Left ventricle myocardium inferior (tissue), 1 donor: Measurements from ENCODE around the gene DIABLO. TPM values are rescaled to one million over a fixed set of nuclear protein-coding genes. Genes with fewer than 3 reads are reported as not detected.

Experiments used
- DNase-seq: peaks from one replicate; pipeline ENCODE4 v3.0.0-alpha.2; 2020
- H3K27ac ChIP-seq: fragments of 200-600 bp; replicated peaks from 2 replicates; pipeline ENCODE4 v1.8.0; 2021
- H3K27me3 ChIP-seq: fragments of 200-600 bp; 2 replicates; pipeline ENCODE4 v1.8.0; 2021; ENCODE audit warnings: low read depth
- H3K36me3 ChIP-seq: fragments of 200-600 bp; 2 replicates; pipeline ENCODE4 v1.8.0; 2021
- H3K4me1 ChIP-seq: fragments of 200-600 bp; 2 replicates; pipeline ENCODE4 v1.8.0; 2021
- H3K4me3 ChIP-seq: fragments of 200-600 bp; 2 replicates; pipeline ENCODE4 v1.8.0; 2021; ENCODE audit warnings: mild to moderate bottlenecking, moderate library complexity
- H3K9me3 ChIP-seq: fragments of 200-600 bp; replicated peaks from 2 replicates; pipeline ENCODE4 v1.8.0; 2021
- intact Hi-C: fragments of 100-400 bp; cut with micrococcal nuclease; formaldehyde crosslinking; loops from one replicate; pipeline ENCODE4 v1.11.0; 2022
- total RNA-seq: library from RNA; stranded (reverse); fragmentation: NEBNext Ultra II Directional; extraction: Animal tissue kit (Norgen Biotek cat#: 25700); gene quantifications from one replicate; pipeline ENCODE4 v1.2.1, GENCODE V29; 2021
- TF ChIP-seq, protein P1 (sequence below): fragments of 200-600 bp; IDR thresholded peaks from 2 replicates; pipeline ENCODE4 v1.8.0; 2021; ENCODE audit warnings: antibody characterized with exemption, mild to moderate bottlenecking, borderline replicate concordance
- donor health status: DM: no; HTN: yes; CAD: no; lungs with severe emphysema.

The DIABLO gene
- total RNA-seq, 1 donor from 2014 or later = 29.7 TPM

DNA sequence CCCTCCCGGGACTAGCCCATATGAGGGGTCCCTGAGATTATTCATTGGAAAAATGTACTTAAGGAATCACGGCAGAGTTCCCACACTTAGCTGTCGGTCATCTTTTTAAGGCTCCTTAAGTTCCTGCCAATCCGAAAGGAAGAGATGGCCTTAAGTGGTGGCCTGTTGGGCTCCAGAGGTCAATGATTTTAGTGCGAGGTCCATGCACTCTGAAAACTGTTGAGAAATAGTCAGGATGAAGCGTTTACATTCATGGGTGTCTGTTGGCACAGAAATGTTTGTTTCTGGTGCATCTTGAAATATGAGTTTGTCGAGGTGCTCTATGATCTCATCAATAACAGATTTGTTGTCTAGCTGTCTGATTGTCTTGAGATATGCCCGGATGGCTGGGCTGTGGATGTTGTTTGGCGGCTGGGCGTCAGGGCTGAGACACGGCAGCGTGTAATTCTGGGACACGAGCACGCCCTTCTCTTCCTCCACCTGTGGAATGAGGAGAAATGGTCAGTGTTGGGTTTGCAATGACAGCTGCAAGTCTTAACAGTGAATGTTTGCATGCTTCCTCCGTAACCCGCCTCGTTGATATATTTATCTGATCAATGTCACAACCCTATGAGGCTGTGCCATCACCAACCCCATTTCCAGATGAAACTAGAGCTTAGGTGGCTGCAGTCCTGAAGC is 53.5 kb downstream of the DIABLO start:
- H3K9me3 ChIP-seq = no peaks in the 10 kb centered on the region
- H3K4me3 ChIP-seq = no peak overlapping the region
- no peak for DNase-seq
- no peaks in the 10 kb centered on the region for H3K4me1 ChIP-seq
- intact Hi-C loops = no loop called here
- H3K36me3 ChIP-seq = no peaks in the 10 kb centered on the region
- TF ChIP-seq, protein P1, sequence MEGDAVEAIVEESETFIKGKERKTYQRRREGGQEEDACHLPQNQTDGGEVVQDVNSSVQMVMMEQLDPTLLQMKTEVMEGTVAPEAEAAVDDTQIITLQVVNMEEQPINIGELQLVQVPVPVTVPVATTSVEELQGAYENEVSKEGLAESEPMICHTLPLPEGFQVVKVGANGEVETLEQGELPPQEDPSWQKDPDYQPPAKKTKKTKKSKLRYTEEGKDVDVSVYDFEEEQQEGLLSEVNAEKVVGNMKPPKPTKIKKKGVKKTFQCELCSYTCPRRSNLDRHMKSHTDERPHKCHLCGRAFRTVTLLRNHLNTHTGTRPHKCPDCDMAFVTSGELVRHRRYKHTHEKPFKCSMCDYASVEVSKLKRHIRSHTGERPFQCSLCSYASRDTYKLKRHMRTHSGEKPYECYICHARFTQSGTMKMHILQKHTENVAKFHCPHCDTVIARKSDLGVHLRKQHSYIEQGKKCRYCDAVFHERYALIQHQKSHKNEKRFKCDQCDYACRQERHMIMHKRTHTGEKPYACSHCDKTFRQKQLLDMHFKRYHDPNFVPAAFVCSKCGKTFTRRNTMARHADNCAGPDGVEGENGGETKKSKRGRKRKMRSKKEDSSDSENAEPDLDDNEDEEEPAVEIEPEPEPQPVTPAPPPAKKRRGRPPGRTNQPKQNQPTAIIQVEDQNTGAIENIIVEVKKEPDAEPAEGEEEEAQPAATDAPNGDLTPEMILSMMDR = no peak
- H3K27me3 ChIP-seq = peaks cover 28% of the 10 kb centered on the region
- H3K27ac ChIP-seq = no peak overlapping the region

- no peak overlapping the region for H3K27ac ChIP-seq
Measured at GRCh38 chr12:122171399-122171798, 54.5 kb downstream of the DIABLO start.

DNA sequence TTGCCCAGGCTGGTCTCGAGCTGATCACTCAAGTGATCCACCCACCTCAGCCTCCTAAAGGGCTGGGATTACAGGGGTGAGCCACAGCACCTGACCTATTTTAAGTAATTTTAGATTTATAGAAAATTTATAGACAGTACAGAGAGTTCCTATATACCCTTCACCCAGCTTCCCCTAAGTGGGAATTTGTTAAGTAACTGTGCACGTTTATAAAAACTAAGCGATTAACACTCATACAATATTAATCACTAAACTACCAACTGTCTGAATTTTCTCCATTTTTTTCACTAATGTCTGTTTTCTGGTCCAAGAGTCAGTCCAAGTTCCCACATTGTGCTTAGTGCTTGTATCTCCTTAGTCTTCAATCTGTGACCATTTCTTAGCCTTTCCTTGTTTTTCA is 57.4 kb downstream of the DIABLO start:
- Histone ChIP-seq H3K9me3 (no peaks in the 10 kb centered on the region), H3K27me3 (peaks cover 40% of the 10 kb centered on the region), H3K27ac (no peak overlapping the region), H3K36me3 (no peaks in the 10 kb centered on the region), H3K4me3 (no peak overlapping the region), H3K4me1 (no peaks in the 10 kb centered on the region)
- no peak for DNase-seq
- intact Hi-C loops = no loop called here
- TF ChIP-seq, protein P1 = no peak

More at GRCh38 chr12:122171399-122171798, 54.5 kb downstream of the DIABLO start:
- H3K4me3 ChIP-seq = no peak overlapping the region
- no peak for DNase-seq
- no peaks in the 10 kb centered on the region for H3K4me1 ChIP-seq
- H3K9me3 ChIP-seq = no peaks in the 10 kb centered on the region
- TF ChIP-seq, protein P1 = no peak
- H3K27me3 ChIP-seq = peaks cover 28% of the 10 kb centered on the region
- intact Hi-C loops = no loop called here
- no peaks in the 10 kb centered on the region for H3K36me3 ChIP-seq

GRCh38 chr12:122167356-122167925 is 58.4 kb downstream of the DIABLO start:
- Histone ChIP-seq H3K36me3 (no peaks in the 10 kb centered on the region), H3K4me3 (no peak overlapping the region), H3K9me3 (no peaks in the 10 kb centered on the region), H3K27me3 (peaks cover 43% of the 10 kb centered on the region), H3K4me1 (no peaks in the 10 kb centered on the region), H3K27ac (no peak overlapping the region)
- TF ChIP-seq, protein P1 = no peak
- intact Hi-C loops = no loop called here
- no peak for DNase-seq

GRCh38 chr12:122166422-122167349 is 59.2 kb downstream of the DIABLO start:
- H3K4me3 ChIP-seq = no peak overlapping the region
- no peaks in the 10 kb centered on the region for H3K4me1 ChIP-seq
- peaks cover 42% of the 10 kb centered on the region for H3K27me3 ChIP-seq
- TF ChIP-seq, protein P1 = no peak
- DNase-seq = no peak
- intact Hi-C loops = no loop called here
- no peaks in the 10 kb centered on the region for H3K9me3 ChIP-seq
- H3K27ac ChIP-seq = no peak overlapping the region
- no peaks in the 10 kb centered on the region for H3K36me3 ChIP-seq
